Mucosa of rectum (tissue), 2 donors: Measurements from ENCODE around the gene NUDT2.
"Not testable (repeated sequence)": the region's sequence is repeated elsewhere in the genome, so short reads cannot be mapped to it uniquely, and the experiment has no call there.

Experiments used
- H3K27ac ChIP-seq, 2 donors: one replicate each; pipeline ENCODE4 v1.7.0; 2013; ENCODE audit warnings: inconsistent platforms in 2 of 2, low read depth in 2 of 2, low read length in 2 of 2
- H3K27me3 ChIP-seq, 2 donors: one replicate each; pipeline ENCODE4 v1.7.0; 2013; ENCODE audit warnings: low read length in 2 of 2; ENCODE audit not compliant: control insufficient read depth in 2 of 2, insufficient read depth in 2 of 2
- H3K36me3 ChIP-seq, 2 donors: one replicate each; pipeline ENCODE4 v1.7.0; 2013; ENCODE audit warnings: low read length in 2 of 2; ENCODE audit not compliant: control insufficient read depth in 2 of 2, insufficient read depth in 2 of 2
- H3K4me1 ChIP-seq, 2 donors: one replicate each; pipeline ENCODE4 v1.7.0; 2013; ENCODE audit warnings: low read length in 2 of 2, mild to moderate bottlenecking in 1 of 2; ENCODE audit not compliant: control insufficient read depth in 2 of 2, insufficient read depth in 2 of 2
- H3K4me3 ChIP-seq, 2 donors: one replicate each; pipeline ENCODE4 v1.7.0; 2013; ENCODE audit warnings: low read length in 2 of 2
- H3K9ac ChIP-seq, 2 donors: one replicate each; pipeline ENCODE4 v1.7.0; 2013; ENCODE audit warnings: low read length in 2 of 2, low read depth in 1 of 2, mild to moderate bottlenecking in 1 of 2
- H3K9me3 ChIP-seq, 2 donors: one replicate each; pipeline ENCODE4 v1.7.0; 2013; ENCODE audit warnings: low read length in 2 of 2; ENCODE audit not compliant: control insufficient read depth in 2 of 2
- donor health status: healthy.
- donor health status: Normal muscosa, but diverticular disease.

Gene NUDT2

DNA sequence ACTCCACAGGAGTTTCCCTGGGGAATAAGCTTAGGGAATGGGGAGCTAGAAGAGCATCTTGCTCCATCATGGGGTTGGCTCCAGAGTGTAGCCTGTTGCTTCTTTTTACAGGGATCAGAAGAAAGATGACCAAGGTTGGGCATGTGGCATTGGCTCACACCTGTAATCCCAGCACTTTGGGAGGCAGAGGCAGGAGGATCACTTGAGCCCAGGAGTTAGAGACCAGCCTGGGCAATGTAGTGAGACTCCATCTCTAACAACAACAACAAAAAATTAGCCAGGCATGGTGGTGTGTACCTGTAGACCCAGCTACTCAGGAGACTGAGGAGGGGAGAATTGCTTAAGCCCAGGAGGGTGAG lies 18.4 kb downstream of the NUDT2 start:
- Histone ChIP-seq H3K9me3 (no peaks in the 10 kb centered on the region), H3K4me3 (no peak overlapping the region), H3K27ac (no peak overlapping the region), H3K36me3 (peaks cover 7 to 9% of the 10 kb centered on the region in 2 donors), H3K27me3 (no peaks in the 10 kb centered on the region), H3K4me1 (no peaks in the 10 kb centered on the region), H3K9ac (no peak overlapping the region)

- no peak overlapping the region for H3K9ac ChIP-seq
- H3K4me3 ChIP-seq = no peak overlapping the region
- no peaks in the 10 kb centered on the region for H3K27me3 ChIP-seq
- no peaks in the 10 kb centered on the region for H3K9me3 ChIP-seq
- no peak overlapping the region for H3K27ac ChIP-seq
- no peaks in the 10 kb centered on the region for H3K4me1 ChIP-seq
- no peaks in the 10 kb centered on the region for H3K36me3 ChIP-seq
Measured at GRCh38 chr9:34349324-34349723, 20.0 kb downstream of the NUDT2 start.

- H3K36me3 ChIP-seq, H3K9ac ChIP-seq, H3K9me3 ChIP-seq, H3K4me3 ChIP-seq, H3K4me1 ChIP-seq, H3K27me3 ChIP-seq: not testable (repeated sequence)
- peak overlapping the region; percentile 9 to 22 for H3K27ac ChIP-seq
Measured at GRCh38 chr9:34352122-34352652, 22.8 kb downstream of the NUDT2 start.

- H3K4me3 ChIP-seq, H3K4me1 ChIP-seq, H3K36me3 ChIP-seq, H3K27ac ChIP-seq, H3K9ac ChIP-seq, H3K27me3 ChIP-seq, H3K9me3 ChIP-seq: not testable (repeated sequence)
Measured at GRCh38 chr9:34352957-34353356, 23.6 kb downstream of the NUDT2 start.

DNA sequence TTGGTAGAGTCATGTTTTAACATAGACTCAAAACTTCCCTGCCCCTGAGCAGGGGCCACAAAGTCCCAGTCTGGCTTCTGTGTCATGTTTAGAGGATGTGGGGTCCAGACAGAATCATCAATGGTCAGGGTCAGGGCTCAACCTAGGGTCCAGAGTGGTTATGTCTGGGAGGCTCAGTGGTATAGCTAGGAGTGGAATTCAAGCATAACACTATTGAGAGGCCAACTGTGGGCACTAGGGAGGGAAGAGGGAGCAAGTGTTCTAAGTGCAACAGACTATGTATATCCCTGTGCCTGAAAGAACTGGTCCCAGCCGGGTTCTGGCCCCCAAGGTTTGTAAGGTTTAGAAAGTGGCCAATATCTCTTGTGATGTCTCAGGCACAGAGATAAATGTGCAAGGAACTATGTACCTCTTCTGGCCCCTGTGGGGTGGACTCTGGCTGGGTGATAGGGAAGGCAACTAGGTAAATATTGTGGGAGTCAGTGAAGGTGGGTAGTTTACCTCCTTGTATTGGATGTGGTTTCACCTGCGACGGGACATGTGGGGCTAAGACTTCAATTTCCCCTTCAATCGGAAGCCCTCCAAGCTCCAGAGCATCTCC lies 33.3 kb downstream of the NUDT2 start:
- H3K27me3 ChIP-seq = no peaks in the 10 kb centered on the region
- H3K4me1 ChIP-seq = no peaks in the 10 kb centered on the region
- no peaks in the 10 kb centered on the region for H3K9me3 ChIP-seq
- no peak overlapping the region for H3K4me3 ChIP-seq
- no peak overlapping the region for H3K27ac ChIP-seq
- H3K9ac ChIP-seq = no peak overlapping the region
- peaks cover 2 to 5% of the 10 kb centered on the region in 2 donors for H3K36me3 ChIP-seq

- H3K4me3 ChIP-seq = no peak overlapping the region
- H3K4me1 ChIP-seq = no peaks in the 10 kb centered on the region
- no peak overlapping the region for H3K27ac ChIP-seq
- H3K9me3 ChIP-seq = no peaks in the 10 kb centered on the region
- no peak overlapping the region for H3K9ac ChIP-seq
- no peaks in the 10 kb centered on the region for H3K27me3 ChIP-seq
- H3K36me3 ChIP-seq = peaks cover 3 to 7% of the 10 kb centered on the region in 2 donors
Measured at GRCh38 chr9:34363619-34364351, 34.4 kb downstream of the NUDT2 start.

- no peak overlapping the region for H3K27ac ChIP-seq
Measured at GRCh38 chr9:34365282-34365681, 35.9 kb downstream of the NUDT2 start.

DNA sequence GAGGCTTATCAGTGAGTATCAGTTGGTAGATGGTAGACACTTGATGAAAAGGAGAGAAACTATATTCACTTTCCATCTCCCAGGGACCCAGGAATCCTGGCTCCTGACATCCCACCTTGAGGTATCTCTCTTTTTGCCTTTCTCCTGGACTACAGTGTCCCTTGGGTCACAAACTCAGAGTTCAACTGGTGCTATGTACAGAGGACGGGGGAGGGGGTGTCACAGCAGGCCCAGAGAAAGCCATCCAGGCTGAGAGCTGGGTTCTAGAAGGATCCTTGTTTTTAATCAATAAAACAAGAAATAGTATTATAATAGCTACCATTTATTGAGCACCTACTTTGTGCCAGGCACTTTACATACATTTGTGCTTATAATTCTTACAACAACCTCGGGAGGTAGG lies 37.0 kb downstream of the NUDT2 start:
- peaks cover 21 to 25% of the 10 kb centered on the region in 2 donors for H3K36me3 ChIP-seq
- H3K9ac ChIP-seq = no peak overlapping the region
- H3K27ac ChIP-seq = no peak overlapping the region
- no peak overlapping the region for H3K4me3 ChIP-seq
- H3K27me3 ChIP-seq = no peaks in the 10 kb centered on the region
- H3K4me1 ChIP-seq = no peaks in the 10 kb centered on the region
- H3K9me3 ChIP-seq = no peaks in the 10 kb centered on the region

More at GRCh38 chr9:34365282-34365681, 35.9 kb downstream of the NUDT2 start:
- H3K9ac ChIP-seq = no peak overlapping the region
- H3K4me3 ChIP-seq = no peak overlapping the region
- no peaks in the 10 kb centered on the region for H3K27me3 ChIP-seq
- H3K4me1 ChIP-seq = no peaks in the 10 kb centered on the region
- H3K36me3 ChIP-seq = peaks cover 12 to 14% of the 10 kb centered on the region in 2 donors
- no peaks in the 10 kb centered on the region for H3K9me3 ChIP-seq

DNA sequence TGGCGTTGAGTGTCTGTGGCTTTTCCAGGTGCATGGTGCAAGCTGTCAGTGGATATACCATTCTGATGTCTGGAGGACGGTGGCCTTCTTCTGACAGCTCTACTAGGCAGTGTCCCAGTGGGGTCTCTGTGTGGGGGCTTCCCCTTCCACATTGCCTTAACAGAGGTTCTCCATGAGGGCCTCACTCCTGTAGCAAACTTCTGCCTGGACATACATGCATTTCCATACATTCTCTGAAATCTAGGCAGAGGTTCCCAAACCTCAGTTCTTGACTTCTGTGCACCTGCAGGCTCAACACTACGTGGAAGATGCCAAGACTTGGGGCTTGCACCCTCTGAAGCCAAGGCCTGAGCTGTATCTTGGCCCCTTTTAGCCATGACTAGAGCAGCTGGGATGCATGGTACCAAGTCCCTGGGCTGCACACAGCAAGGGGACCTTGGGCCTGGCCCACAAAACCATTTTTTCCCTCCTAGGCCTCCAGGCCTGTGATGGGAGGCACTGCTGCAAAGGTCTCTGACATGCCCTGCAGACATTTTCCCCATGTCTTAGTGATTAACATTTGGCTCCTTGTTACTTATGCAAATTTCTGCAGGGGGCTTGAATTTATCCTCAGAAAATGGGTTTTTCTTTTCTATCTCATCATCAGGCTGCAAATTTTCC lies 38.5 kb downstream of the NUDT2 start:
- not testable (repeated sequence) for H3K9me3 ChIP-seq, H3K4me3 ChIP-seq, H3K27me3 ChIP-seq, H3K9ac ChIP-seq, H3K27ac ChIP-seq, H3K4me1 ChIP-seq
- peaks cover 34 to 35% of the 10 kb centered on the region in 2 donors for H3K36me3 ChIP-seq

GRCh38 chr9:34368796-34369195 lies 39.4 kb downstream of the NUDT2 start:
- not testable (repeated sequence) for H3K4me3 ChIP-seq, H3K27me3 ChIP-seq, H3K4me1 ChIP-seq, H3K9me3 ChIP-seq, H3K9ac ChIP-seq, H3K27ac ChIP-seq
- H3K36me3 ChIP-seq = peaks cover 34 to 35% of the 10 kb centered on the region in 2 donors
